GM18873 (cell line): ENCODE measurements around the gene NPIPB2.
A peak's percentile ranks its signal among the peaks of the same experiment; 100 is the strongest.
"Not testable (repeated sequence)": the region's sequence is repeated elsewhere in the genome, so short reads cannot be mapped to it uniquely, and the experiment has no call there.

ENCODE experiments used
- ATAC-seq: cut with Tn5 transposase; IDR thresholded peaks from one replicate; pipeline ENCODE4 v1.9.1; 2021; ENCODE audit warnings: mild to moderate bottlenecking, moderate library complexity, moderate number of reproducible peaks; ENCODE audit not compliant: unreplicated experiment, low FRiP score

The NPIPB2 gene

GRCh38 chr16:11941945-11942344 is at the start of gene NPIPB2:
NPIPB2 (minus strand) TSS chr16:11942045; CDS start chr16:11942045, 0 bp downstream.
- not testable (repeated sequence) for ATAC-seq

GRCh38 chr16:11990702-11991390 is 49.0 kb upstream of the NPIPB2 start:
- ATAC-seq = no peak

DNA sequence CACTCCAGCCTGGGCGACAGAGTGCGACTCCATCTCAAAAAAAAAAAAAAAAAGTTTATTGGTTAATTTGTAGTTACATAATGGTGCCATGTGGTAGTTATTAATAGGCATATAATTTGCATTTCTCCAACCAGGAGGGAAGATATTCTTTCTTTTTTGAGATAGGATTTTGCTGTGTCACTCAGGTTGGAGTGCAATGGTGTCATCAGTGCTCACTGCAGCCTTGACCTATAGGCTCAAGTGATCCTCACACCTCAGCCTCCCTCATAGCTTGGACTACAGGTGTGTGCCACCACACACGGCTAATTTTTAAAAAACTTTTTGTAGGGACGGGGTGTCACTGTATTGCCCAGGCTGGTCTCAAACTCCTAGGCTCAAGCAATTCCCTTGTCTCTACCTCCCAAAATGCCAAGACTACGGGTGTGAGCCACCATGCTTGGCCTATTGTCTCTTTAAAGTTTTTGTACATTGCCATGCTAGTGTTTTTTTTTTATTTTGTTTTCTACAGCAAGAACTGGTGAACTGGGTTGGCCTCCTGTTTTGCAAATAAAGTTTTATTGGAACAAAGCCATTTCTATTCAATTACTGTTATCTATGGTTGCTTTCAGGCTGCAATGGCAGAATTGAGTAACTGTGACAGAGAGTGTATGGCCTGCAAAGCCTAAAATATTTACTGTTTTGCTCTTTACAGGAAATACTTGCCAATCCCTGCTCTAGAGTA is 46.6 kb upstream of the NPIPB2 start:
- no peak for ATAC-seq

DNA sequence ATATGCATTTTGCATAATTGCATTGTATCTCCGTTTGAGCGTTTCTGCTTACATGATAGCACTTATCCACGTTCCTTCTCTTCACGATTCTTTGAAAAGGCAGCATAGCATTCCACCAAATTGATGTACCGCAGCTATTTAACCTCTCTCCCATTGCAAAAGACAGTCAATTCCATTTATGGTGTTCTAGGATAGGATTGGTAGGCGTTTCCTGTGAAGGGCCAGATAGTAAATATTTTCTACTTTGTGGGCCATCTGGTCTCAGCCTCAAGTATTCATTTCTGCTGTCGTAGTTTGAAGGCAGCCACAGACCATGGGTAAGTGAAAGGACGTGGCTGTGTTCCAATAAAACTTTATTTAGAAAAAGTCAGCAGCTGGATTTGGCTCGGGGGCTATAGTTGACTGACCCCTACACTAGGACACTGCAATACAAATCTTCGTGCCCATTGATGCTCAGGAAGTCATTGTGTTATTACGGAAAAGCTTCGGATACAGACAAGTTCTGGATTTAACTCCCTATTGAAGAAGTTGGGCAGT is 44.7 kb upstream of the NPIPB2 start:
- no peak for ATAC-seq

GRCh38 chr16:11985250-11985649 is 43.4 kb upstream of the NPIPB2 start:
- ATAC-seq = no peak

DNA sequence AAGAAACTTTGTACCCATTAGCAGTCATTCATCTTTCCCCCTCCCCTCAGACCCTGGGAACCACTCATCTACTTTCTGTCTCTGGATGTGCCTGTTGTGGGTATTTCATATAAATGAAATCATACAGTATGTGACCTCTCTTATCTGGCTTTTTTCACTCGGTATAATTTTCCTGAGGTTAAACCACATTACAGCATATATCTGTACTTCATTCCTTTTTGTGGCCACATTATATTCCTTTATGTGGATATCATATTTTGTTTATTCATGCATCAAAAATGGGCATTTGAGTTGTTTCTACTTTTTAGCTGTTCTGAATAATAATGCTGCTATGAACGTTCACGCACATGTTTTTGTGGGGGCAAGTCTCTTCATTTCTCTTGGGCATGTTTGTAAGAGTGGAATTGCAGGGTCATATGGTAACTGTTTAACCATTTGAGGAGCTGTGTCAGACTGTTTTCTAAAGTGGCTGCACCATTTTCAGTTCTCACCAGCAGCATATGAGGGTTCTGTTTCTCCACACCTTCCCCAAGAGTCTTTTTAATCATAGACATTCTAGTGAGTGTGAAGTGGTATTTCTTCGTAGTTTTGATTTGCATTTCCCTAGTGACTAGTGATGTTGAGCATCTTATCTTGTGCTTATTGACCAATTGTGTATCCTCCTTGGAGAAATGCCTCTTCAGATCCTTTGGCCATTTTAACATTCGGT is 38.4 kb upstream of the NPIPB2 start:
- no peak for ATAC-seq

GRCh38 chr16:11979013-11979672 is 37.3 kb upstream of the NPIPB2 start:
- no peak for ATAC-seq

GRCh38 chr16:11978080-11978479 is 36.2 kb upstream of the NPIPB2 start:
- ATAC-seq = no peak

GRCh38 chr16:11977376-11978041 is 35.7 kb upstream of the NPIPB2 start:
- no peak for ATAC-seq

GRCh38 chr16:11976850-11977375 is 35.1 kb upstream of the NPIPB2 start:
- no peak for ATAC-seq

DNA sequence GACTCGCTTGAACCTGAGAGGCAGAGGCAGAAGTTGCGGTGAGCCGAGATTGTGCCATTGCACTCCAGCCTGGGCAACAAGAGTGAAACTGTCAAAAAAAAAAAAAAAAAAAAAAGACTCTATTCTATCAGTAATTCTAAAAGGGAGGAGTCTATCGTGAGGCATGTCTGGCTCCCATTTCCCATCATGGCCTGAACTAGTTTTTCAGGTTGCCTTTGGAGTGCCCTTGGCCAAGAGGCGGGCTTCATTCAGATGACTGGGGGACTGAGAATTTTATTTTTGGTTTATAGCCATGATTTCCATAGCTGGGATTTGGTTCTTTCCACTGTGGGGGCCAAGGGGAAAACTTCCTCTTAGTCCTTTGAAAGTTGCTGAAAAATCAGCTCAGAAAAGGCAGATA is 31.2 kb upstream of the NPIPB2 start:
- no peak for ATAC-seq

DNA sequence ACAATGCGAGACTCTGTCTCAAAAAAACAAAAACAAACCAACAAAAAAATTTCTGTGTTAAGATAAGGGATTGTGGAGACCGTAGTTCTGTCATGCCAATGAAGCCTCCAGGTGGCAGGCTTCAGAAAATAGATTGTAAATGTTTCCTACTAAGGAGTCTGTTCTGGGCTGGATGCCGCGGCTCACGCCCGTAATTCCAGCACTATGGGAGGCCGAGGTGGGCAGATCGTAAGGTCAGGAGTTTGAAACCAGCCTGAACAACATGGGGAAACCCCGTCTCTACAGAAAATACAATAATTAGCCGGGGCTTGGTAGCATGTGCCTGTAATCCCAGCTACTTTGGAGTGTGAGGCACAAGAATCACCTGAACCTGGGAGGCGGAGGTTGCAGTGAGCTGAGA is 30.3 kb upstream of the NPIPB2 start:
- no peak for ATAC-seq

DNA sequence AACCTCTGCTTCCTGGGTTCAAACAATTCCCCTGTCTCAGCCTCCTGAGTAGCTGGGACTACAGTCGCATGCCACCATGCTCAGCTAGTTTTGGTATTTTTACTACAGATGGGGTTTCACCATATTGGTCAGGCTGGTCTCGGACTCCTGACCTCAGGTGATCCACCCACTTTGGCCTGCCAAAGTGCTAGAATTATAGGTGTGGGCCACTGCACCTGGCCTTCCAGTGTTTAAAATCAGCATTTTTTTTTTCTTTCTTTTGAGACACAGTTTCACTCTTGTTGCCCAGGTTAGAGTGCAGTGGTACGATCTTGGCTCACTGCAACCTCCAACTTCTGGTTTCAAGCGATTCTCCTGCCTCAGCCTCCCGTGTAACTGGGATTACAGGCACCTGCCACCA is 28.4 kb upstream of the NPIPB2 start:
- ATAC-seq = not testable (repeated sequence)

DNA sequence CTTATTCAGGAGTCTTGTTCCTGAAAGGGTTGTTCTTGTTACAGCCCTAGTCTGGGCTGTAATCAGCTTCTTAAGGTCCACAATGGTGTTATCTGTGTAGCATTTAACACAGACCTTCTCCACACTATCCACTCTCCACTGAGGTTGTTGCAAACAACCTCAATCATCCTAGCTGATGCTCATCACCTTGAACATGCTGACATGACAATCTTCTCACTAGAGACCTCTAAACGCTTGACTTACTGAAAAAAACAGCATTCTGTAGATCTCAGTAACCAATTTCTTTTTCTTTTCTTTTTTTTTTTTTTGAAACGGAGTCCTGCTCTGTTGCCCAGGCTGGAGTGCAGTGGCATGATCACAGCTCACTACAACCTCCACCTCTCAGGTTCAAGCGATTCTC is 26.7 kb upstream of the NPIPB2 start:
- no peak for ATAC-seq

DNA sequence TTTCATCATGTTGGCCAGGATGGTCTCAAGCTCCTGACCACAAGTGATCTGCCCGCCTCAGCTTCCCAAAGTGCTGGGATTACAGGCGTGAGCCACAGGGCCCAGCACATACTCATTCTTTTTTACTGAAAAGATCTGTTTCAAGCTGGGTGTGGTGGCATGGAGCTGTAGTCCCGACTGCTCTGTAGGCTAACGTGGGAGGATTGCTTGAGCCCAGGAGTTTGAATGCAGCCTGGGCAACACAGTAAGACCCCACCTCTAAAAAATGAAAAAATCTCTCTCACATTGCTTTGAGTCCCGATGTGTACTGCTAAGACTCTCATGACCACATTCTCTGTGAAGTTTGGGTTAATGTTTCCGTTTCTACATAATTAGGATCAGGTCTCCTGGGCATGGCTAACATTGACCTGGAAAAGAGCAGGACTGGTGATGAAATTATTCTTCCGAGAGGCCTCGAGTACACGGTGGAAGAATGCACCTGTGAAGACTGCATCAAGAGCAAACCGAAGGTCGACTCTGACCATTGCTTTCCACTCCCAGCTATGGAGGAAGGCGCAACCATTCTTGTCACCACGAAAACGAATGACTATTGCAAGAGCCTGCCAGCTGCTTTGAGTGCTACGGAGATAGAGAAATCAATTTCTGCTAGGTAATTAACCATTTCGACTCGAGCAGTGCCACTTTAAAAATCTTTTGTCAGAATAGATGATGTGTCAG is 25.5 kb upstream of the NPIPB2 start:
- no peak for ATAC-seq

DNA sequence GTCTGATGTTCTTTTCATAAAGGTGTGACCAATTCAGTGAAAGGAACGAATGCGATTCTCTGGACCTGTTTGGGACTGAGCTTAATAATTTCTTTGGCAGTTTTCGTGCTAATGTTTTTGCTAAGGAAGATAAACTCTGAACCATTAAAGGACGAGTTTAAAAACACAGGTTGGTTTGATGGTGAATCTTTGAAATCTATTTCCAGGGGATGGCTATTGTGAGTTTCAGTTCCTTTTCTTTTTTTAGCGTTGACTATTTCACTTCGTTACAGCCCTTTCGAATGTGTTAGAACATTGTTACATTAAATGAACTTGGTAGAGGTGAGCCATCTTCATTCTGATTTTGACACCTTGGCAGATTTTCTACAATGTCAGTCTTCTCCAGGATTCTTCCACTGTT is 24.3 kb upstream of the NPIPB2 start:
- ATAC-seq = no peak

DNA sequence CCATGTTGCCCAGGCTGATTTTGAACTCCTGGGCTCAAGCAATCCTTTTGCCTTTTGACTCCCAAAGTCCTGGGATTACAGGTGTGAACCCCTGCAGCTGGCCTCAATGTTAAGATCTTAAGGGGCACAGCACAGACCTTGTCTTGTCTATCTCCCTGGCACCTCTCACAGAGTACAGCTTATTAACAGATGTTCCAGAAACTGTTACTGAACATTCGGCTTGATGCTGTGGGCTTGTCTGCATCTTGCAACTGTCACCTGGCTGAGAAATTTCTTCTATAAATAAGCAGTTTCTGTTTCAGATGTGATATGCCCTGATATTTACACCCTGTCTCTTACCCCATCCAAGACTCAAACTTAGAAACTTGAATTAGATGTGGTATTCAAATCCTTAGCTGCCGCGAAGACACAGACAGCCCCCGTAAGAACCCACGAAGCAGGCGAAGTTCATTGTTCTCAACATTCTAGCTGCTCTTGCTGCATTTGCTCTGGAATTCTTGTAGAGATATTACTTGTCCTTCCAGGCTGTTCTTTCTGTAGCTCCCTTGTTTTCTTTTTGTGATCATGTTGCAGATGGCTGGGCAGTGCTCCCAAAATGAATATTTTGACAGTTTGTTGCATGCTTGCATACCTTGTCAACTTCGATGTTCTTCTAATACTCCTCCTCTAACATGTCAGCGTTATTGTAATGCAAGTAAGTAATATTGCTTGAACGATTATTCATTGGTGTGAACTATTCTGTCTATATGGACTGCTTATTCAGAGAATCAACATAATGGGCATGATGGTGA is 23.1 kb upstream of the NPIPB2 start, which contains the start of gene TNFRSF17:
Gene TNFRSF17, plus strand, starts transcription at position 450 of the 791 bp plus-strand sequence. Its CDS starts 115 bp downstream, at position 565.
- ATAC-seq = peak; percentile 77

DNA sequence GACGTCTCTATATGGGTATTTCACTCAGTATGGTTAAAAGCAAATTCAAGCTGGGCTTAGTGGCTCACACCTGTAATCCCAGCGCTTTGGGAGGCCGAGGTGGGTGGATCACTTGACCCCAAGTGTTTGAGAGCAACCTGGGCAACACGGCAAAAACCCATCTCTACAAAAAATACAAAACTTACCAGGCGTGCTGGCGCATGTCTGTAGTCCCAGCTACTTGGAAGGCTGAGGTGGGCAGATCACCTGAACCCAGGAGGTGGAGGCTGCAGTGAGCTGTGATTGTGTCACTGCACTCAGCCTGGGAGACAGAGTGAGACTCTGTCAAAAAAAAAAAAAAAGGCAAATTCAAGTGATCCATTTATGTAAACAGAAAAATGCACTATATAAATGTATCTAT is 21.9 kb upstream of the NPIPB2 start:
- no peak for ATAC-seq
